Cardiac septum (tissue), 1 donor: ENCODE data around the gene SLC25A10. TPM values are rescaled to one million over a fixed set of nuclear protein-coding genes. Genes with fewer than 3 reads are reported as not detected.

Source experiments
- DNase-seq: peaks from one replicate; pipeline ENCODE4 v3.0.0-alpha.2; 2020; ENCODE audit warnings: low spot score
- intact Hi-C: fragments of 100-400 bp; cut with DNase I; formaldehyde crosslinking; loops from one replicate; pipeline ENCODE4 v1.14.0; 2022
- total RNA-seq: library from RNA; stranded (reverse); fragmentation: NEBNext Ultra II Directional; extraction: Animal tissue kit (Norgen Biotek cat#: 25700); gene quantifications from one replicate; pipeline ENCODE4 v1.2.1, GENCODE V29; 2021
- donor health status: DM: no; HTN: no; CAD: no.

Gene SLC25A10
- total RNA-seq, 1 donor from 2014 or later: 6.3 TPM

GRCh38 chr17:81684442-81684911 is 27.6 kb upstream of the SLC25A10 start:
- DNase-seq: no peak
- intact Hi-C loops: no loop called here

GRCh38 chr17:81685108-81685507 is 27.0 kb upstream of the SLC25A10 start:
- intact Hi-C loops: no loop called here
- DNase-seq: no peak

- DNase-seq: no peak
- intact Hi-C loops: no loop called here
Measured at GRCh38 chr17:81686614-81687013, 25.5 kb upstream of the SLC25A10 start.

GRCh38 chr17:81687770-81688541 is 24.1 kb upstream of the SLC25A10 start:
- intact Hi-C loops: no loop called here
- DNase-seq: no peak

- intact Hi-C loops: no loop called here
- no peak for DNase-seq
Measured at GRCh38 chr17:81688616-81689015, 23.5 kb upstream of the SLC25A10 start.

GRCh38 chr17:81690066-81690465 is 22.0 kb upstream of the SLC25A10 start:
- DNase-seq: no peak
- intact Hi-C loops: no loop called here

GRCh38 chr17:81690549-81690948 is 21.5 kb upstream of the SLC25A10 start:
- DNase-seq: no peak

GRCh38 chr17:81691196-81691595 is 20.9 kb upstream of the SLC25A10 start:
- intact Hi-C loops: no loop called here
- DNase-seq: no peak

More at GRCh38 chr17:81690549-81690948, 21.5 kb upstream of the SLC25A10 start:
- intact Hi-C loops: no loop called here

GRCh38 chr17:81691608-81692007 is 20.5 kb upstream of the SLC25A10 start:
- intact Hi-C loops: no loop called here
- no peak for DNase-seq

- intact Hi-C loops: no loop called here
- DNase-seq: no peak
Measured at GRCh38 chr17:81693509-81694210, 18.4 kb upstream of the SLC25A10 start.

GRCh38 chr17:81694810-81695209 is 17.3 kb upstream of the SLC25A10 start:
- intact Hi-C loops: no loop called here
- no peak for DNase-seq

- no peak for DNase-seq
- intact Hi-C loops: no loop called here
Measured at GRCh38 chr17:81695211-81695610, 16.9 kb upstream of the SLC25A10 start.

GRCh38 chr17:81695801-81696200 is 16.3 kb upstream of the SLC25A10 start:
- intact Hi-C loops: no loop called here
- no peak for DNase-seq

- intact Hi-C loops: no loop called here
- DNase-seq: no peak
Measured at GRCh38 chr17:81696218-81696941, 15.7 kb upstream of the SLC25A10 start.

- intact Hi-C loops: no loop called here
- no peak for DNase-seq
Measured at GRCh38 chr17:81697261-81698044, 14.6 kb upstream of the SLC25A10 start.

GRCh38 chr17:81700353-81701287 is 11.5 kb upstream of the SLC25A10 start:
- intact Hi-C loops: no loop called here
- no peak for DNase-seq

GRCh38 chr17:81701288-81702071 is 10.6 kb upstream of the SLC25A10 start:
- DNase-seq: no peak
- intact Hi-C loops: loop anchor here (2.0 kb wide), 1 partner anchor 19 kb away; the partner anchor contains the start of gene ARL16
